ENCODE results near the gene ROBO3. TPM values are rescaled to one million over a fixed set of nuclear protein-coding genes. Genes with fewer than 3 reads are reported as not detected.

Gene ROBO3, protein sequence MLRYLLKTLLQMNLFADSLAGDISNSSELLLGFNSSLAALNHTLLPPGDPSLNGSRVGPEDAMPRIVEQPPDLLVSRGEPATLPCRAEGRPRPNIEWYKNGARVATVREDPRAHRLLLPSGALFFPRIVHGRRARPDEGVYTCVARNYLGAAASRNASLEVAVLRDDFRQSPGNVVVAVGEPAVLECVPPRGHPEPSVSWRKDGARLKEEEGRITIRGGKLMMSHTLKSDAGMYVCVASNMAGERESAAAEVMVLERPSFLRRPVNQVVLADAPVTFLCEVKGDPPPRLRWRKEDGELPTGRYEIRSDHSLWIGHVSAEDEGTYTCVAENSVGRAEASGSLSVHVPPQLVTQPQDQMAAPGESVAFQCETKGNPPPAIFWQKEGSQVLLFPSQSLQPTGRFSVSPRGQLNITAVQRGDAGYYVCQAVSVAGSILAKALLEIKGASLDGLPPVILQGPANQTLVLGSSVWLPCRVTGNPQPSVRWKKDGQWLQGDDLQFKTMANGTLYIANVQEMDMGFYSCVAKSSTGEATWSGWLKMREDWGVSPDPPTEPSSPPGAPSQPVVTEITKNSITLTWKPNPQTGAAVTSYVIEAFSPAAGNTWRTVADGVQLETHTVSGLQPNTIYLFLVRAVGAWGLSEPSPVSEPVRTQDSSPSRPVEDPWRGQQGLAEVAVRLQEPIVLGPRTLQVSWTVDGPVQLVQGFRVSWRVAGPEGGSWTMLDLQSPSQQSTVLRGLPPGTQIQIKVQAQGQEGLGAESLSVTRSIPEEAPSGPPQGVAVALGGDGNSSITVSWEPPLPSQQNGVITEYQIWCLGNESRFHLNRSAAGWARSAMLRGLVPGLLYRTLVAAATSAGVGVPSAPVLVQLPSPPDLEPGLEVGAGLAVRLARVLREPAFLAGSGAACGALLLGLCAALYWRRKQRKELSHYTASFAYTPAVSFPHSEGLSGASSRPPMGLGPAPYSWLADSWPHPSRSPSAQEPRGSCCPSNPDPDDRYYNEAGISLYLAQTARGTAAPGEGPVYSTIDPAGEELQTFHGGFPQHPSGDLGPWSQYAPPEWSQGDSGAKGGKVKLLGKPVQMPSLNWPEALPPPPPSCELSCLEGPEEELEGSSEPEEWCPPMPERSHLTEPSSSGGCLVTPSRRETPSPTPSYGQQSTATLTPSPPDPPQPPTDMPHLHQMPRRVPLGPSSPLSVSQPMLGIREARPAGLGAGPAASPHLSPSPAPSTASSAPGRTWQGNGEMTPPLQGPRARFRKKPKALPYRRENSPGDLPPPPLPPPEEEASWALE (N-terminal part only)
- 5.7 and 14.7 TPM in 2 replicates for total RNA-seq

DNA sequence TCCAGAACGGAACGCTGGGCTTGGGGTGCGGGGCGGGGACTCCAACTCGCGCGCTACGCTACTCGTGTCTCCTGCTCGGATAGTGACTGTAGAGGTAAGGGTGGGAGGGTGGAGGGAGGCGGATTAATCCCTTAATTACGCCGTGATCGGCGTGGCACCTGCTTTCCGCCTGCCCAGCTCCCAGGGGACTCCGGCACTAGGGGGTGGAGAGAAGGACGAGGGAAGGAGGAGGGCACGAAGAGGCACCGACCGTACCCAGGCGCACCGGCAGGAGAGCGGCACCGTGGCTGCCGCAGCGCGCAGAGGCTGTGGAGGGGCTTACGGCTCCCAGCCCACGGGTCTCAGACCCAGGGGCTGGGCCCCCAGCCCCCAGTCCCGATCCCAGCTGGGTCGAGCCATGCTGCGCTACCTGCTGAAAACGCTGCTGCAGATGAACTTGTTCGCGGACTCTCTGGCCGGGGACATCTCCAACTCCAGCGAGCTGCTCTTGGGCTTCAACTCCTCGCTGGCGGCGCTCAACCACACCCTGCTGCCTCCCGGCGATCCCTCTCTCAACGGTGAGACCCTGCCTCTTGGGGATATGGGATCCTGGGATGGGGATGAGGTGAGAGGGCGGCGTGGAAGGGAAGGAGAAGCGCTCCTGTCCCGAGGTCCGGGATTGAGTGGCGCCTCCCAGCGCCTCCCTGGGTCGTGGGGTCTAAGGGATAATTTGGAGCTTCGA is at the start of gene ROBO3:
Gene ROBO3 (plus strand): TSS at position 252 of the 721 bp plus-strand sequence. CDS start 146 bp downstream, at position 398.
- DNase-seq (ENCODE audit: low read depth in 2 of 2), result no peak

DNA sequence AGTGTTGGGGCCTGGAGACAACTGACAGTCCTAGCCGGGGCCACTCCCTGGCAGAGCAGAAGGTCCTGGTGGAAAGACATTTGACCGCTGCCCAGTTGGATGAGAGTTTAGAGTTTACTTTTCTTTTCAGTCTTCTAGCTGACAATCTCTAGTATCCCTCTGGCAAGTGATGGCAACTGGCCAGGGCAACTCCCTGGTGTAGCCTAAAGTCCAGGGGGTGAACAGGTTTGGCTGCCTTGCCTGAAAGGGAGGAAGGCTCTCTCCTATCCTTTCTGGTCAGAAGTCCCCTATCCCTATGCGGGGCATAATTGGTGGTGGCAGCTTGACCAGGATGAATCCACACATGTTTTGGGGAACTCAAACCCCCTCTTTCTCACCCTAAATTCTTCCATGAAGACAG is 48.2 kb upstream of the ROBO3 start:
- no peak for DNase-seq (ENCODE audit: low read depth in 2 of 2)

DNA sequence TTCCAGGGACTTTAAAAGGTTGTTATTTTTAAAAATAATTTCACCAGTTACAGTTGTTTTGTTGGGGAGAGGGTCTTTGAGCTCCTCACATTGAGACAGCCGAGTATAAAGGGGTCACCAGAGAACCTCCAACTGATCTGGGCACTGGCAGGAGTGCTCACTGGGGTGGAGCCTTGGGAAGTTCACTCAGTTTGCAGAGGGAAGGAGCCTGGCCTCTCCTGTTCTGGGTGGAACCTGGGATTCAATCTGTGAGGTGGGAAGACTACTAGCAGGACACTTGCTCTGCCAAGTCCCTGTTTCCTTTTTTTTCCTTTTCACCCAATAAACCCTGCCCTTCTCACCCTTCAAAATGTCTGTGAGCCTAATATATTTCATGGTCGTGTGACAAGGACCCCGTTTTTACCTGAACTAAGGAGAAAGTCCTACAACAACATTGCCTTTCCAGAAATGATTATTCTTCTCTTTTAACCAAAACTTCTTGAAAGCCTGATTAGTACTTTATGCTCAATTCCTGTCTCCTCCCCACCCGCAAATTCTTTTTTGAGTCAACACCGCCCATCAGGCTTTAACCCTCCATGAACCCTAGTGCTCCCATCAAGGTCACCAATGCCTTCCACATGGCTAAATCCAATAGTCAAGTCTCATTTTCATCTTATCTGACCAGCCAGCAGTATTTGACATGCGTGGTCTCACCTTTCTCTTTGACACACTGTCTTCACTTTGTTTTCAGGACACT is 43.1 kb upstream of the ROBO3 start:
- DNase-seq (ENCODE audit: low read depth in 2 of 2), result no peak

DNA sequence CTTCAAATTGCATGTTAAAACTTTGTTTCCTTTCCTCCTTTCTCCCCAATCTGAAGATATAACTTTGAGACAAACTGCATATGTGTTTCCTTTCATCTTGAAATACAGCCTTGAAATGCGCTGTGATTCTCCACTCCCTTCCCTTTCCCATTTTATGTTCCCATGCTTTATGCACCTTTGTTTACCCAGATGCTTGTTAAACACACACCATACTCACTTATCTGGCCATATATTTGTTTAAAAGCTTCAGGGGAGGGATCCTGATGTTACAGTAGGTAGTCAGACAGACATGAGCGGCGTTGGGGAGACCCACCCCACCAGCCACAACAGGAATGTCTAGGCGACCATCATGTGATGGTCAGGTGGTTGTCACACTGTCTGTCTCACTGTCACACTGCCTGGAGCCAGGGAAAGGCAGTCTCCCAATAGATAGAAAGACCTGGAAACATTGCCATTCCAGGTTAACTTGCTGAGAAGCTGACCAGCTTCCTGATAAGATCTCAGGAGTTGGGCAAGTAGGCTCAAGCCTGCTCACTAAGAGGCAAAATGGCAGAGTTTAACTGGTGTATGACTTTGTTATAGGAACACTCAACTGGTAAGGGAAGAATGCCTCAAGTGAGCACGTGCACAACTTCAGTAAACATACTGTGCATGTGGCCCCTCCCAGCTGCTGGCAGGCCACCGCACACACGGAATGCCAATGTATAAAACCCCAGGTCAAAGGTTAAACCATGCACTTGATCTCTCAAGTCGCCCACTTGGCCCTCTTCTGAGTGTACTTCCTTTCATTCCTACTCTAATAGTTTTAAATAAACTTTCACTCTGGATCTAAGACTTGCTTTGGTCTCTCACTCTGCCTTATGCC is 41.5 kb upstream of the ROBO3 start:
- no peak for DNase-seq (ENCODE audit: low read depth in 2 of 2)

DNA sequence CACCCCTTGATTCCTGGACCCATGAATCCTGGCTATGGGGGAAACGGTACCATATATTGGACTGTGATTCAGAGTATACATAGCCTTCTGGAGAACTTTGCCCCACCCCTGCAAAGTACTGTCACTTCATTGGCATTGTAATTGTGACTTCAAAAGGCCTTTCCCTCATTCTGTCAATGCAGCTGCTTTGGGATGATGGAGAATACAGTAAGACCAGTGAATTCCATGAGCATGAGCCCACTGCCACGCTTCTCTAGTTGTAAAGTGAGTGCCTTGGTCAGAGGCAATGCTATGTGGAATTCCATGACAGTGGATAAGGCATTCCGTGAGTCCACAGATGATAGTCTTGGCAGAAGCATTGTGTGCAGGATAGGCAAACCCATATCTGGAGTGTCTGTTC is 39.4 kb upstream of the ROBO3 start:
- no peak for DNase-seq (ENCODE audit: low read depth in 2 of 2)

DNA sequence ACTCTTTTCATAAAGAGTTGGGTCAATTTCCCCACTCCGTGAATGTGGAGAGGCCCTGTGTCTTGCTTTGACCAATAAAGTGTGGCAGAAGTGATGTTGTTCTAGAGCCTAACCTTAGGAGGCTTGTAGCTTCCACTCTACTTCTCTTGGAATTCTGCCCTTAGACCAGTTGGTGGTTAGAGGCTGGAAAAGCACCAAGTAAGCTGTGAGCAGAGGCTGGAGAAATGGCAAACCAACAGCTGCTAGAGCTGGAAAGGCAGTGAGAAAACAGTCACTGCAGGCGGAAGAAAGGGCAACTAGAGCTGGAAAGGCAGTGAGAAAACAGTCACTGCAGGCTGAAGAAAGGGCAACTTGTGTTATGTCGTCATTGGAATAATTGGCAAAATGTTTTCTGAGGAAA is 35.2 kb upstream of the ROBO3 start:
- no peak for DNase-seq (ENCODE audit: low read depth in 2 of 2)

DNA sequence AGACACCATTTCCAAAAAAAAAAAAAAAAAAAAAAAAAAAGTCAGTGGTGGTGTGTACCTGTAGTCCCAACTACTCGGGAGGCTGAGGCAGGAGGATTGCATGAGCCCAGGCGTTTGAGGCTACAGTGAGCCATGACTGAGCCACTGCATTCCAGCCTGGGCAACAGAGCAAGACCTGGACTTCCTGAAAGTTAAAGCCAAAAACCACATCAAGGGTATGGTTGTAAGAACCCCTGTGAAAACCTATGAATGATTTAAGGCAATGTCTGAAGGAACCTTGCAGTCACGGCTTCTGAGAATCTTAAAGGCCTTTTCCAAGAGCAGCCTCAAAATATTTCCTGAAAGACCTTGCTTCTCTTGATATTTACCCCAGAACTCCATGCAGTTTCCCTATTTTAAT is 34.5 kb upstream of the ROBO3 start:
- DNase-seq (ENCODE audit: low read depth in 2 of 2), result no peak

DNA sequence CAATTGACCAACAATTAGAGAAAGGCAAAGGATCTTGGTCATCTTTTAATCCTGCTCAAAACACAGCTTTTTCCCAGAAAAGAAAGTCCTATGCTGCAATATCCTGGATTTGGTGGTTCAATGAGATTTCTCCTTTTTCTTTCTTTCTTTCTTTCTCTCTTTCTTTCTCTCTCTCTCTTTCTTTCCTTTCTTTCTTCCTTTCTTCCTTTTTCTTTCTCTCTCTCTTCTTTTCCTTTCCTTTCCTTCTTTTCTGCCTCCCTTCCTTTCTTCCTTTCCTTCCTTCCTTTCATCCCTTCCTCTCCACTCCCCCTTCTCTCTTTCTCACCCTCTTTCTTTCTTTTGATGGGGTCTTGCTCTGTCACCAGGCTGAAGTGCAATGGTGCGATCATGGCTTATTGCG is 33.3 kb upstream of the ROBO3 start:
- no peak for DNase-seq (ENCODE audit: low read depth in 2 of 2)

DNA sequence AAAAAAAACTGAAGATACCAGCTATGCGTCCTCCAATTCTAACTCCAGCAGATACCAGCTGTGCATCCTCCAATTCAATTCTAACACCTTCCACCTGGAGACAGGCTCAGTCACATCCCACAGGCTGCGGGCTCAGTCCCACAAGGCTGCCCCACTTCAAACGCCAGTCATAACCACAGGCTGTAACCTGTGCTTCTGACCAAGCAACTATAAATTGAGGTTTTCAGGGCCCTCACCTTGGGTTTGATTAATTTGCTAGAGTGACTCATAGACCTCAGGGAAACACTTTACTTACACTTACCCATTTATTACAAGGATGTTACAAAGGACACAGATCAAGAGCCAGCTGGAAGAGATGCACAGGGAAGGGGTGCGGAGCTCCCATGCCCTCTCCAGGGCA is 32.7 kb upstream of the ROBO3 start:
- no peak for DNase-seq (ENCODE audit: low read depth in 2 of 2)

DNA sequence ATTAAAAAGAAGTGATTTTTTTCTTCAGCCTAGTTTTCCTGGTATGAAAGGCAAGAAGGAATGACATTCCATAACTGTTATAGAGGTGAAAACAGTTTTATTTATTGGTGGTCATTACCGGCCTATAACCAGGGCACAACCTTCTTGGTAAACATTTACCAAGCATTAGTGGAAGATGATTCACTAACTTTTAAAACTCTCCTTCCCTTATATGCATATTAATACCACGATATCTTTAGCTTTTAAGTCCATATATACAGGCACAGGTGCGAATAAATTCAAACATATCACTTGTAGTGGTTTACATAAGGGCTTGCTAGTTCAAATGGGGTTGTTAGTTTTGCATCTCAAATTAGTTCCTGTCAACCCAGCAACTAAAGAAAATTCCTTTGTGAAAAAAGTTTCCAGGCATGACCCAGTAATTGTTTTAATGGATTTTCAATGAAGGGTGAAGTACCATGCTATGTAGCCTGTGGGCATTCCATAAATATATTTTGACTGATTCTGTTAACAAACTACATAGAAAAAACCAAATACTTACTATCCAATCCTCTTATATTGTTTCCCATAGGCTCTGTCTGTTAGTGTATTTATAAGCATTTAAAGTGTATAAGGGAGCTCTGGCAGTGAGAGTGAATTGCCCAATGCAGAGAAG is 30.6 kb upstream of the ROBO3 start:
- DNase-seq (ENCODE audit: low read depth in 2 of 2), result no peak

DNA sequence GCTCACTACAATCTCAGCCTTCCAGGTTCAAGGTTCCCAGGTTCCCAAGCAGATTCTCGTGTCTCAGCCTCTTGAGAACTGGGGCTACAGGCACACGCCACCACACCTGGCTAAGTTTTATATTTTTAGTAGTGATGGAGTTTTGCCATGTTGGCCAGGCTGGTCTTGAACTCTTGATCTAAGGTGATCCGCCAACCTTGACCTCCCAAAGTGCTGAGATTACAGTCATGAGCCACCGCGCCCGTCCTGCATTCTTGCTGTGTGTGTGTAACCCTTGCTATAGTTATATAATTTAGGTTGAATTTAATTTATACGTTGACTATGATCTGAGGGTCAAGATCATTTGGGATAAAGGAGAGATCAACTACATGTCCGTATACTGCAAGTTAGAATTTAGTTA is 29.3 kb upstream of the ROBO3 start:
- DNase-seq (ENCODE audit: low read depth in 2 of 2), result no peak

DNA sequence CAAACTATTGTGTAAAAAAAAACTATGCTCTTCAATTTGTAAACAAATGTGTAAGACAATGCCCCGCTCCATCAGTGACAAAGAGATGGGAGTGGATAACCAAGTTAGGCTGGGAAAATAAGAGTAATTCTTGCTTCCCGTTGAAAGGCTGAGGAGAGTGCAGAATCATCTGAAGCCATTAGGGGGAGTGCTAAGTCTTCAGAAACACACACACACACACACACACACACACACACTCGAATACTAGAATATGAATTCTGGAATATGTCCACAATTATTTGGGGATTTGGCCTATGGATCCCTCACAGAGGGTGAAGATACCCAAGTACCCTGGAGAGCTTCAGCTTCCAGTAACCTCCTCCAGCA is 27.8 kb upstream of the ROBO3 start:
- DNase-seq (ENCODE audit: low read depth in 2 of 2), result peak; percentile 78 to 93

DNA sequence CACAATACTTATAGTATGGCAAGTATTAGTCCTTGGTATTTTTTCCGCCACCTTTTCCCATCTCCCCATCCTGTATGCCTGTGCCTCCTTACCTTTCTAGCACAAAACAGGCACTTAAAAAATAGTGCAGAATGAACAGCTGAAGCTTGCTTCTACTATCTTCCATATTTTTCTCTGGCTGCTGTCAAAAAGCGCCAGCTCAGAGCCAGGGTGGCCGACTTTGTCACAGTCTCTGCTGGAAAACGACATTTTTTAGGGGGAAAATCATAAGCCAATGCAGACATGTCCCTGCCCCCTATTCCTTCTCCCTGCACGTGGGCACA is 26.5 kb upstream of the ROBO3 start:
- no peak for DNase-seq (ENCODE audit: low read depth in 2 of 2)

DNA sequence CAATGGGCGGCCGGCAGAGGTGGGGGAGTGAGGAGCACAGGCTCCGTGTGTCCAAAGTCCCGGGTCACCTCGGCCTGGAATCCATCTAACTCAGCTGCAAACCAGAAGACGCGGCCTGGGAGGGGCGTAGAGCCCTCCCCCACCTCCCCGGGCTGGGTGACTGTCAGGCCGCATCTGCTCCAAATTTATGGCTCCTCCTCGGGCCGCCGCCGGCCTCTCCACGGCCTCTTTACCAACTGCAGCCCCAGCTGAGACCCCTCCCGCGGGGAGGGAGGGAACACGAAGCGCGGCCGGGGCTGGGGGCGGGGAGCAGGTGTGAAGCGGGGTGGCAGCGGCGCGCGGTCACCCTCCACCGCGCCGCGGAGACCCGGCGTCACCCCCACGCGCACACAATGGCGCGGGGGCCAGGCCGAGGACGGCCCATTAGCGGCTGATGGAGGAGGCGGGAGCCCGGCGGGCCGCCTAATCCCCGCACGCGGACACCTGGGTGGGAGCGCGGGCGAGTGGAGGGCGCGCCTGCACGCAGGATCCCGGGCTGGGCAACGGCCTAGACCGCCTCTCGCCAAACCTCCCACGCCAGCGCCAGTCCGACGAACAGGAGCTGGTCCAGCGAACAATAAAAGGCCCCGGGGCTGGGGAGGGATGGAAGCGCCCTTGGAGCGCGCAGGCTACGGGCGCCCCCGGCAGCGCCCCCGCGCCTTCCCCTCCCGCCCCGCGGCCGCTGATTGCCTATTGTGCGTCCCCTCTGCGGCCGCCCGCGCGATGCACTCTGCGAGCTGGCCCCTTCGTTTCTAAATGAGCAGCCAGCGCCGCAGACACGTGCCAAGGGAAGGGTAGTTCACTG is 25.9 kb upstream of the ROBO3 start:
- peak in 1 of 2 donors; percentile 16 for DNase-seq (ENCODE audit: low read depth in 2 of 2)

DNA sequence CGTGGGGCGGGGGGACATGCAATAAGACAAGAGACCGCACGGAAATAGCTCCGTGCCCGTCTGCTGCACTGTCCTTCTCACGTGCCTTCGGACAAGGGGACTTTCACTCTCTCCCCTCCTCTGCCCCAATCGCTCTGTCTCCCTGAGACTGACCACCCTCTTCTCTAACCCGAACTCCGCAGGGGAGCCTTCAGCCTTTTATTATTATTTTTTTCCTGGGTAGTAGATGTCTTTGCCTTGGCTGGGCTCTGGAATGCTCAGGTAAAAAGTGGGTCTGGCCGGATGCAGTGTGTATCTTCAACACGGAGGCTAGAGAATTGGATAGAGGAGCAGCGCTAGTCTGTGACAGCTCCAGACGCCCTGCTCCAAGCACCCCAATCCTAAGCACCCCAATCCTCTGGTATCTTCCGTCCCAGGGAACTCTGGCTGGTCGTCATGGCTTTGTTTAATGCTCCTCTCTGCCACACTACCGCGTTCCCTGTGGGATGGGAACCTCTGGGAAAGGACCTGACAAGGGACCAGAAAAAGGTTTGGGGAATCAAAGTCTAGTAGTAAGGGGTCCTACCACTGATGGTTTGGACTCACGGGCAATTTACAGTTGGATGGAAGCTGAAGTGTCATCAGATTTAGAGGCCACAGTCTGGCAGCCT is 25.1 kb upstream of the ROBO3 start:
- no peak for DNase-seq (ENCODE audit: low read depth in 2 of 2)

DNA sequence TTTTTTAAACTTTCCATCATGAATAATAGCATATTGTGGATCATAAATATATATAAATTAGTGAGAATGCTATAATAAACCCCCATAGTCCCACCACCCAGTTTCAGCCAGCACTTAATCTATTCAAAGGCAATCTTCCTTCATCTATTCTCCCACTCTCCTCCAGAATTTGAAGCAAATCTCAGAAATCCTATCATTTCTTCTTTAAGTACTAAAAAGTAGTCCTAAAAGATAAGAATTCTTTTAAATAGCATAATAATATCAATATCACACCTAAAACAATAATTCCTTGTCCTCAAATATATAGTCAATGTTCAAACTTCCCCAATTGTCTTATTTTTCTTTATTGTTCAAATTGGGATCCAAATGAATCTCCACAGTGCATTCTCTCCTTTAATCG is 24.6 kb upstream of the ROBO3 start:
- no peak for DNase-seq (ENCODE audit: low read depth in 2 of 2)

DNA sequence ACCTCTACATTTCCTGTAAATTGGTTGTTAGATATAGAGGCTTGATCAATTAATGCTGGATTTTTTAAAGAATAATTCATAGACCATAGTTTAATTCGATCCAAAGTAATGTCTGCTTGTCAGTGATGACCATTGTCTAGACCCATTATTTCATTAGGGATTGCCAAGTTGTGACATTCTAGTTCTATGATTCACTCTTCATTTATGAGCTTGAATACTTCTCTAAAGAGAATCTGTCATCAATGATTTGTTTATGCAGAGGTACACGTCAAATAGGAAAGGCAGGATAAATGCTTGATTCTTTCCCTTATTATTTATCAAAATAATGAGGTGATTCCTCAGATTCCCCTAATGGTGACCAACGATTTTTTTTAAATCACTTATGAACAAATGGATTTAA is 24.0 kb upstream of the ROBO3 start:
- peak in 1 of 2 donors; percentile 46 for DNase-seq (ENCODE audit: low read depth in 2 of 2)

DNA sequence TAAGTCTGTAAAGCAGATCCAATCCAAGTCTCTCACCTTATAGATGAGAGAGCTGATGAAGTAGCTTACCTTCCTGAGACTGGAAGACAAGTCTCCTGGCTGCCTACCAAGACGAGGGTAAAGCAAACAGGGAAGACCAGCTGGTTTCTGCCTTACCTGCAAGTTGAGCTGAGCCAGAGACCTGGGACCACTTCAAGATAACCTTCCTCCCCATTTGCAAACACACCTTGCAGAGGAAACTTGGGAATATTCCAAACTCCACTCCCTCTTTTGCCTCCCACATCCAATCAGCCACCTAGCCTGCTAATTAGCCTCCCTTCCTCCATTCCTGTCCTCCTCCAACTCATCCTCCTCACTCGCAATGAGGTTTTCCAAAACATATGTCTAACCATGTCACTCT is 23.4 kb upstream of the ROBO3 start:
- DNase-seq (ENCODE audit: low read depth in 2 of 2), result no peak
